IMR-90 (cell line): ENCODE measurements around the gene EMILIN2. TPM values are rescaled to one million over a fixed set of nuclear protein-coding genes. Genes with fewer than 3 reads are reported as not detected.

Source experiments
- ATAC-seq: fragments of 200-7000 bp; cut with Tn5 transposase; 2 replicates; pipeline ENCODE4 v1.9.1; 2020; ENCODE audit warnings: low read depth, mild to moderate bottlenecking, moderate library complexity
- BruUV-seq: library from RNA; stranded (reverse); fragments of 400-500 nt; replicated peaks from 2 replicates; lab custom pipeline; 2021; lab: Mats Ljungman, UMichigan
- CTCF ChIA-PET: fragments of 300-600 bp; formaldehyde crosslinking; extraction: SDS; loops from one replicate; lab custom pipeline; 2021; ENCODE audit warnings: antibody characterized with exemption; lab: Yijun Ruan, JAX
- POLR2A ChIA-PET: fragments of 300-600 bp; sonication (Branson Sonifier 250); formaldehyde crosslinking; loops from one replicate; lab custom pipeline; 2022; ENCODE audit warnings: antibody characterized with exemption; ENCODE audit not compliant: unreplicated experiment; lab: Charles Lee
- DNase-seq: peaks from one replicate; pipeline ENCODE4 v3.0.0; 2013
- H2AFZ ChIP-seq: replicated peaks from 2 replicates; pipeline ENCODE3; 2013; ENCODE audit warnings: low read length, mild to moderate bottlenecking; ENCODE audit not compliant: poor library complexity
- H2AK5ac ChIP-seq: 2 replicates; pipeline ENCODE4 v1.6.1; 2013; ENCODE audit warnings: low read depth, low read length, inconsistent platforms
- H2AK9ac ChIP-seq: replicated peaks from 2 replicates; pipeline ENCODE3; 2013; ENCODE audit warnings: mild to moderate bottlenecking, low read depth, low read length, moderate library complexity; ENCODE audit not compliant: poor library complexity
- H2BK120ac ChIP-seq: 2 replicates; pipeline ENCODE4 v1.6.1; 2013; ENCODE audit warnings: low read depth, low read length, inconsistent platforms
- H2BK15ac ChIP-seq: 3 replicates; pipeline ENCODE4 v1.6.1; 2013; ENCODE audit warnings: low read depth, low read length, inconsistent platforms
- H2BK20ac ChIP-seq: 2 replicates; pipeline ENCODE4 v1.6.1; 2013; ENCODE audit warnings: low read depth, mild to moderate bottlenecking, inconsistent platforms, low read length, moderate library complexity
- H2BK5ac ChIP-seq: 2 replicates; pipeline ENCODE4 v1.6.1; 2013; ENCODE audit warnings: mild to moderate bottlenecking, low read depth, low read length, inconsistent platforms; ENCODE audit not compliant: poor library complexity, severe bottlenecking
- H3K14ac ChIP-seq: replicated peaks from 2 replicates; pipeline ENCODE4 v1.6.1; 2013; ENCODE audit warnings: low read depth, low read length, inconsistent platforms
- H3K18ac ChIP-seq: 2 replicates; pipeline ENCODE4 v1.6.1; 2013; ENCODE audit warnings: low read depth, low read length, control low read depth
- H3K23ac ChIP-seq: 2 replicates; pipeline ENCODE4 v1.6.1; 2013; ENCODE audit warnings: low read depth, low read length, inconsistent platforms
- H3K27ac ChIP-seq: 2 replicates; pipeline ENCODE4 v1.5.1; 2013; ENCODE audit warnings: mild to moderate bottlenecking, control low read depth, low read length; ENCODE audit not compliant: insufficient read depth
- H3K27me3 ChIP-seq: 2 replicates; pipeline ENCODE4 v1.6.1; 2013; ENCODE audit warnings: low read length; ENCODE audit not compliant: control insufficient read depth, insufficient read depth
- H3K36me3 ChIP-seq: 2 replicates; pipeline ENCODE4 v1.6.1; 2013; ENCODE audit warnings: low read length, mixed read lengths; ENCODE audit not compliant: control insufficient read depth, insufficient read depth
- H3K4ac ChIP-seq: 2 replicates; pipeline ENCODE4 v1.6.1; 2013; ENCODE audit warnings: low read depth, low read length, inconsistent platforms
- H3K4me1 ChIP-seq: 2 replicates; pipeline ENCODE4 v1.6.1; 2013; ENCODE audit warnings: low read length, mixed read lengths; ENCODE audit not compliant: control insufficient read depth, insufficient read depth
- H3K4me2 ChIP-seq: 2 replicates; pipeline ENCODE4 v1.6.1; 2013; ENCODE audit warnings: low read depth, mild to moderate bottlenecking, control low read depth, low read length, moderate library complexity
- H3K4me3 ChIP-seq: 2 replicates; pipeline ENCODE4 v1.5.1; 2013; ENCODE audit warnings: low read depth, mild to moderate bottlenecking, control low read depth, low read length, moderate library complexity; ENCODE audit not compliant: insufficient read depth
- H3K56ac ChIP-seq: 2 replicates; pipeline ENCODE4 v1.6.1; 2013; ENCODE audit warnings: low read length, inconsistent platforms; ENCODE audit not compliant: insufficient read depth; ENCODE audit errors: extremely low read depth
- H3K79me1 ChIP-seq, 2 experiments: 2 replicates each; pipeline ENCODE4 v1.6.1; 2013; ENCODE audit warnings: low read length in 2 of 2, inconsistent platforms in 1 of 2, low read depth in 1 of 2
- H3K9ac ChIP-seq: 2 replicates; pipeline ENCODE4 v1.6.1; 2013; ENCODE audit warnings: low read depth, low read length, control low read depth
- H3K9me1 ChIP-seq: 2 replicates; pipeline ENCODE4 v1.6.1; 2013; ENCODE audit warnings: low read length, inconsistent platforms; ENCODE audit not compliant: insufficient read depth
- H3K9me3 ChIP-seq: 2 replicates; pipeline ENCODE4 v1.6.1; 2013; ENCODE audit warnings: low read length; ENCODE audit not compliant: control insufficient read depth, insufficient read depth
- H4K20me1 ChIP-seq: 2 replicates; pipeline ENCODE4 v1.6.1; 2013; ENCODE audit warnings: low read length, inconsistent platforms; ENCODE audit not compliant: insufficient read depth
- H4K5ac ChIP-seq: 2 replicates; pipeline ENCODE4 v1.6.1; 2013; ENCODE audit warnings: mild to moderate bottlenecking, low read depth, low read length, control low read depth
- H4K8ac ChIP-seq, 2 experiments: 2 replicates each; pipeline ENCODE4 v1.6.1; 2013; ENCODE audit warnings: low read depth in 2 of 2, low read length in 2 of 2, control low read depth in 1 of 2, inconsistent platforms in 1 of 2
- H4K91ac ChIP-seq: 2 replicates; pipeline ENCODE4 v1.6.1; 2013; ENCODE audit warnings: low read depth, low read length, inconsistent platforms; ENCODE audit not compliant: insufficient read depth
- BHLHE40 ChIP-seq: fragments of 150-350 bp; IDR thresholded peaks from 2 replicates; pipeline ENCODE4 v1.6.1; 2016; ENCODE audit warnings: mild to moderate bottlenecking, low read depth, low read length
- CEBPB ChIP-seq: IDR thresholded peaks from 2 replicates; pipeline ENCODE4 v1.6.1; 2012; ENCODE audit warnings: low read depth, low read length, improper control_type of control experiment
- FOS ChIP-seq: fragments of 150-350 bp; IDR thresholded peaks from 2 replicates; pipeline ENCODE4 v1.6.1; 2016; ENCODE audit warnings: low read depth, low read length
- MAFK ChIP-seq: IDR thresholded peaks from 2 replicates; pipeline ENCODE4 v1.6.1; 2012; ENCODE audit warnings: low read depth, low read length, improper control_type of control experiment
- MXI1 ChIP-seq: IDR thresholded peaks from 2 replicates; pipeline ENCODE4 v1.6.1; 2012; ENCODE audit warnings: low read depth, mild to moderate bottlenecking, low read length, moderate library complexity, borderline replicate concordance
- NFE2L2 ChIP-seq: fragments of 150-350 bp; IDR thresholded peaks from 2 replicates; pipeline ENCODE4 v1.6.1; 2016; ENCODE audit warnings: low read depth, mild to moderate bottlenecking, low read length
- POLR2A ChIP-seq: IDR thresholded peaks from 2 replicates; pipeline ENCODE4 v1.6.1; 2012; ENCODE audit warnings: mild to moderate bottlenecking, low read depth, low read length
- WGBS, 2 experiments: methylation state at CpG; one replicate each; pipeline versions ENCODE4 v1.1.5 to v1.1.7; 2013; ENCODE audit warnings: missing lambda C conversion rate in 2 of 2; ENCODE audit not compliant: insufficient read length in 1 of 2; ENCODE audit errors: extremely low coverage in 2 of 2; 5-methylcytosine and 5-hydroxymethylcytosine counted together
- dilution Hi-C: fragments of 300-500 bp; cut with HindIII; formaldehyde crosslinking; loops from one replicate; pipeline ENCODE4 v1.14.3; 2018; ENCODE audit warnings: low sequenced_read_pairs; ENCODE audit not compliant: unreplicated experiment
- in situ Hi-C: fragments of 300-500 bp; cut with MboI; formaldehyde crosslinking; loops from 3 replicates; pipeline ENCODE4 v1.14.3; 2019; ENCODE audit warnings: low sequenced_read_pairs, inconsistent platforms, mixed read lengths
- intact Hi-C: fragments of 100-400 bp; cut with micrococcal nuclease; formaldehyde crosslinking; loops from 2 replicates; pipeline ENCODE4 v1.10.0; 2022
- polyA plus RNA-seq, 3 experiments: library from polyadenylated mRNA; depleted of rRNA; stranded (reverse); fragments of >200 nt; gene quantifications; 2 replicates each; pipeline ENCODE4 v1.2.3, GENCODE V29; 2012; ENCODE audit warnings: low replicate concordance in 1 of 3
- total RNA-seq: library from RNA; depleted of rRNA; stranded (reverse); fragments of >200 nt; gene quantifications from 2 replicates; pipeline ENCODE4 v1.2.3, GENCODE V29; 2012
- TF ChIP-seq, protein P1 (sequence below): fragments of 150-350 bp; IDR thresholded peaks from 2 replicates; pipeline ENCODE4 v1.6.1; 2016; ENCODE audit warnings: low read depth, mild to moderate bottlenecking, low read length, moderate library complexity, borderline replicate concordance

Gene EMILIN2
- total and polyA plus RNA-seq, 2 of the 4 experiments (the other 2 are of a cell fraction), result under 0.01 to 0.14 TPM

DNA sequence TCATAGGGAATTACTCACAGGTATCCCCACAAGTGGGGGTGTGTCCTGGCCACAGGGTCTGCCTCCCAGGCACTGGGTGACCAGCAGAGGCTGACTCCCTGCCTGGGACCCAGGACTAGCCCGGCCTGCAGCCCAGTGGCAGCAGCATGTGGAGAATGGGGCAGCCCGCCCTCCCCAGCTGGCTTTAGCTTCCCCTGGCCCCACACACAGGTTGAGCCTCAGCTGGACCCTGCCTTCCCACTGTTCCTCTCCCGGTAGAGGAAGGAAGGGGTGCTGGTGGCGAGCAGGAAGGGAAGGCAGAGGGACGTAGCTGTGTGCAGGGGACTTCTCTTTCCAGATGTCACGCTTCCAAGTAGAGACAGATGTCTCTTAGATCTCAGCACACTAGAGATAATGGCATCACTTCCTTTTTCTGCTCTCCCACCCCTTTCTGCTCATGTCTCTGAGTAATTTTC lies 51.4 kb downstream of the EMILIN2 start:
- no peak overlapping the region for H3K56ac ChIP-seq
- H2BK15ac ChIP-seq, result no peak overlapping the region
- no peaks in the 10 kb centered on the region for H3K79me1 ChIP-seq
- intact Hi-C loops (no loop called here), in situ Hi-C loops (no loop called here), dilution Hi-C loops (no loop called here)
- H3K27me3 ChIP-seq, result peaks cover 8% of the 10 kb centered on the region
- no peak overlapping the region for H3K4ac ChIP-seq
- H3K36me3 ChIP-seq, result no peaks in the 10 kb centered on the region
- peaks cover 5% of the 10 kb centered on the region; the same call in 1 of the 2 replicates for H3K4me1 ChIP-seq
- no CpG with 5 or more reads among the region's 6 CpGs for WGBS, 2 experiments
- ATAC-seq (peak; percentile 38; the same call in 1 of the 2 replicates), DNase-seq (peak; percentile 43)
- H2AK9ac ChIP-seq, result no peak overlapping the region
- no peak overlapping the region for H4K5ac ChIP-seq
- no TSS peak for BruUV-seq
- ChIA-PET CTCF (no interaction called here), POLR2A (no interaction called here)
- peaks cover 6% of the 10 kb centered on the region; the same call in 1 of the 2 replicates for H3K9me3 ChIP-seq
- no peak overlapping the region for H2BK120ac ChIP-seq
- no peak overlapping the region for H2BK20ac ChIP-seq
- peak overlapping the region; percentile 65 for H2AFZ ChIP-seq
- no peak overlapping the region for H3K4me3 ChIP-seq
- H4K8ac ChIP-seq, result no peak overlapping the region
- H3K14ac ChIP-seq, result no peak overlapping the region
- H3K18ac ChIP-seq, result no peak overlapping the region
- H4K20me1 ChIP-seq, result no peaks in the 10 kb centered on the region
- no peak overlapping the region for H4K91ac ChIP-seq
- no peak overlapping the region for H3K4me2 ChIP-seq
- H3K9me1 ChIP-seq, result no peaks in the 10 kb centered on the region; the same call in 1 of the 2 replicates
- no peak overlapping the region for H3K27ac ChIP-seq
- no peak overlapping the region for H3K23ac ChIP-seq
- H2AK5ac ChIP-seq, result no peak overlapping the region
- H3K9ac ChIP-seq, result no peak overlapping the region
- TF ChIP-seq CEBPB, result no peak
- TF ChIP-seq MXI1, result no peak
- TF ChIP-seq MAFK, result no peak
- no peak for TF ChIP-seq POLR2A
- TF ChIP-seq, protein P1, sequence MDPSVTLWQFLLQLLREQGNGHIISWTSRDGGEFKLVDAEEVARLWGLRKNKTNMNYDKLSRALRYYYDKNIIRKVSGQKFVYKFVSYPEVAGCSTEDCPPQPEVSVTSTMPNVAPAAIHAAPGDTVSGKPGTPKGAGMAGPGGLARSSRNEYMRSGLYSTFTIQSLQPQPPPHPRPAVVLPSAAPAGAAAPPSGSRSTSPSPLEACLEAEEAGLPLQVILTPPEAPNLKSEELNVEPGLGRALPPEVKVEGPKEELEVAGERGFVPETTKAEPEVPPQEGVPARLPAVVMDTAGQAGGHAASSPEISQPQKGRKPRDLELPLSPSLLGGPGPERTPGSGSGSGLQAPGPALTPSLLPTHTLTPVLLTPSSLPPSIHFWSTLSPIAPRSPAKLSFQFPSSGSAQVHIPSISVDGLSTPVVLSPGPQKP, result no peak
- TF ChIP-seq FOS, result no peak
- TF ChIP-seq BHLHE40, result no peak
- no peak for TF ChIP-seq NFE2L2
- H2BK5ac ChIP-seq, result no peak overlapping the region
